ENCODE results near the gene PDP2. TPM values are rescaled to one million over a fixed set of nuclear protein-coding genes. Genes with fewer than 3 reads are reported as not detected.
"Not testable (repeated sequence)": the region's sequence is repeated elsewhere in the genome, so short reads cannot be mapped to it uniquely, and the experiment has no call there.

PDP2 gene
- total RNA-seq, 4 donors from 2014 or later = 4.9 to 36.2 (median 11.5) TPM

DNA sequence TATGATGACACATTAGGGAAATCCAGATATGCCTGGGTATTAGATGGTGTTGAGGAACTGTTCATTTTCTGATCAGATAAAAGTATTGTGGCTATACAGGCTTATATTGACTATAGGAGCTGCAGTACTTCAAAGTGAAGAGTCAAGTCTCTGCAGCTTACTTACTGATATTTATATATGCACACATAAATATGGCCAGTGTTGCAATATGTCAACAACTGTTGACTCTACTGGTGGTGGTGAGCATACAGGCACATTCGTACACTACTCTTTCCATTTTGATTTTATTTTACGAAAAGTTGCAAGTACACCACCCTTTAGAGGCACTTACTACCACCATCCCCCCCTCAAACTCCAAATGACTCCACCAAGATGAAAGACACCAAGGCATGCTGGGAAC is 51.4 kb downstream of the PDP2 start:
- DNase-seq = no peak
- intact Hi-C loops (cut with DNase I; ENCODE audit: low total_unique reads) (no loop called here), in situ Hi-C loops (cut with MboI; ENCODE audit: low pct_ligation_motif_present in 1 of 4, low pct_unique_long_range_greater_than_20kb in 1 of 4, low sequenced_read_pairs in 3 of 4) (no loop called here)
- Histone ChIP-seq H3K27me3 (no peaks in the 10 kb centered on the region), H3K9me3 (no peaks in the 10 kb centered on the region), H3K4me3 (no peak overlapping the region), H3K4me1 (peaks cover 17 to 34% (median 32%) of the 10 kb centered on the region in 4 donors), H3K27ac (no peak overlapping the region), H3K36me3 (no peaks in the 10 kb centered on the region)
- TF ChIP-seq, protein P1, sequence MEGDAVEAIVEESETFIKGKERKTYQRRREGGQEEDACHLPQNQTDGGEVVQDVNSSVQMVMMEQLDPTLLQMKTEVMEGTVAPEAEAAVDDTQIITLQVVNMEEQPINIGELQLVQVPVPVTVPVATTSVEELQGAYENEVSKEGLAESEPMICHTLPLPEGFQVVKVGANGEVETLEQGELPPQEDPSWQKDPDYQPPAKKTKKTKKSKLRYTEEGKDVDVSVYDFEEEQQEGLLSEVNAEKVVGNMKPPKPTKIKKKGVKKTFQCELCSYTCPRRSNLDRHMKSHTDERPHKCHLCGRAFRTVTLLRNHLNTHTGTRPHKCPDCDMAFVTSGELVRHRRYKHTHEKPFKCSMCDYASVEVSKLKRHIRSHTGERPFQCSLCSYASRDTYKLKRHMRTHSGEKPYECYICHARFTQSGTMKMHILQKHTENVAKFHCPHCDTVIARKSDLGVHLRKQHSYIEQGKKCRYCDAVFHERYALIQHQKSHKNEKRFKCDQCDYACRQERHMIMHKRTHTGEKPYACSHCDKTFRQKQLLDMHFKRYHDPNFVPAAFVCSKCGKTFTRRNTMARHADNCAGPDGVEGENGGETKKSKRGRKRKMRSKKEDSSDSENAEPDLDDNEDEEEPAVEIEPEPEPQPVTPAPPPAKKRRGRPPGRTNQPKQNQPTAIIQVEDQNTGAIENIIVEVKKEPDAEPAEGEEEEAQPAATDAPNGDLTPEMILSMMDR (IDR thresholded peaks at IDR 0.05) = no peak
- TF ChIP-seq POLR2AphosphoS5 (IDR thresholded peaks at IDR 0.05) = no peak
- TF ChIP-seq POLR2A (IDR thresholded peaks at IDR 0.05) = no peak
- no peak for TF ChIP-seq EP300 (IDR thresholded peaks at IDR 0.05; ENCODE audit: low read depth)
- 85 to 94% methylated on average over 2 of the region's 2 CpGs for WGBS, 2 donors (ENCODE audit: low coverage in 1 of 2)

DNA sequence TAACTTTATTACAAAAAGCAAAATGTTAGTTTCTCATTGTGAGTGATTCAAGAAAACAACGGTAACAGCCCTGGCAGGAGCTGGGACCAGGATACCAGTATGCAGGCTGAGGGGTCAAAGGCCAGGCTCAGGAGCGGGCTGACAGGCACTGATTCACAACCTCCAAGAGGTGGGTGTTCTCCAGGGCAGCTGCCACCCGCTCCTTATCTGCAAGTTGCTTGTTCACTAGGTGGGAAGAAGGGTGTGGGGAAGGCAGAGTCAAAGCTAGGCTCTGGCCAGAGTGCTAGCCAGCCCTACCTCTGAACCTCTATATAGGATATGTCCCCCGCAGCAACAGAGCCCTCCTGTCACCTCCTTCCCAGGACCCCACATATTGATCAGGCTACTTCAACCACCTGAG is 51.8 kb downstream of the PDP2 start:
- Histone ChIP-seq H3K4me1 (peaks cover 17 to 37% (median 34%) of the 10 kb centered on the region in 4 donors), H3K27ac (no peak overlapping the region), H3K27me3 (no peaks in the 10 kb centered on the region), H3K36me3 (no peaks in the 10 kb centered on the region), H3K4me3 (no peak overlapping the region), H3K9me3 (no peaks in the 10 kb centered on the region)
- DNase-seq = no peak
- in situ Hi-C loops (cut with MboI; ENCODE audit: low pct_ligation_motif_present in 1 of 4, low pct_unique_long_range_greater_than_20kb in 1 of 4, low sequenced_read_pairs in 3 of 4) (no loop called here), intact Hi-C loops (cut with DNase I; ENCODE audit: low total_unique reads) (no loop called here)
- TF ChIP-seq EP300 (IDR thresholded peaks at IDR 0.05; ENCODE audit: low read depth) = no peak
- TF ChIP-seq, protein P1 (IDR thresholded peaks at IDR 0.05) = no peak
- TF ChIP-seq POLR2AphosphoS5 (IDR thresholded peaks at IDR 0.05) = no peak
- no peak for TF ChIP-seq POLR2A (IDR thresholded peaks at IDR 0.05)
- WGBS, 2 donors (ENCODE audit: low coverage in 1 of 2) = 83% methylated on average over 4 of the region's 4 CpGs; no CpG with 5 or more reads in 1 of the 2 donors

DNA sequence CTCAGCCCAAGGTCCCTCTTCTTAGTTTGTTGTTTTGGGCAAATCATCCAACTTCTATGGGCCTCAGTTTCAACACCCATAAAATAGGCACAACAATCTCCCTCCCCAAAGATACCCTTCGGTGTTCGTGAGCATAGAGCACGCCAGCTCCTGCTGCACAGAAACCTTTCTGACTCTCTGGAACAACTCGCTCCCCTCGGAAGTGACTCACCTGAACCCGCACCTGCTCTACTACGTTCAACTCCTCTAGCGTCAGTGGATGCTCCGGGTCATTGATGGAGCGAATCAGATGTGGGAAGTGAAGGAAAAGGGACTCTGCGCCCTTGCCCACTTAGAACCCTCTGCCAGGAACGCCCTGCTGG is 53.4 kb downstream of the PDP2 start:
- Histone ChIP-seq H3K27ac (peak overlapping the region; percentile 93 to 97 (median 96)), H3K4me3 (peak overlapping the region; percentile 84 to 99 (median 91)), H3K4me1 (peaks cover 17 to 52% (median 43%) of the 10 kb centered on the region in 4 donors), H3K27me3 (no peaks in the 10 kb centered on the region), H3K9me3 (no peaks in the 10 kb centered on the region), H3K36me3 (no peaks in the 10 kb centered on the region)
- WGBS, 2 donors (ENCODE audit: low coverage in 1 of 2) = 0% methylated on average over 3 to 12 of the region's 12 CpGs
- intact Hi-C loops (cut with DNase I; ENCODE audit: low total_unique reads) = no loop called here
- in situ Hi-C loops (cut with MboI; ENCODE audit: low pct_ligation_motif_present in 1 of 4, low pct_unique_long_range_greater_than_20kb in 1 of 4, low sequenced_read_pairs in 3 of 4) = no loop called here
- TF ChIP-seq EP300 (IDR thresholded peaks at IDR 0.05; ENCODE audit: low read depth) (no peak), POLR2AphosphoS5 (IDR thresholded peaks at IDR 0.05) (no peak), POLR2A (IDR thresholded peaks at IDR 0.05) (no peak)
- TF ChIP-seq, protein P1 (IDR thresholded peaks at IDR 0.05) = no peak
- no peak for DNase-seq

DNA sequence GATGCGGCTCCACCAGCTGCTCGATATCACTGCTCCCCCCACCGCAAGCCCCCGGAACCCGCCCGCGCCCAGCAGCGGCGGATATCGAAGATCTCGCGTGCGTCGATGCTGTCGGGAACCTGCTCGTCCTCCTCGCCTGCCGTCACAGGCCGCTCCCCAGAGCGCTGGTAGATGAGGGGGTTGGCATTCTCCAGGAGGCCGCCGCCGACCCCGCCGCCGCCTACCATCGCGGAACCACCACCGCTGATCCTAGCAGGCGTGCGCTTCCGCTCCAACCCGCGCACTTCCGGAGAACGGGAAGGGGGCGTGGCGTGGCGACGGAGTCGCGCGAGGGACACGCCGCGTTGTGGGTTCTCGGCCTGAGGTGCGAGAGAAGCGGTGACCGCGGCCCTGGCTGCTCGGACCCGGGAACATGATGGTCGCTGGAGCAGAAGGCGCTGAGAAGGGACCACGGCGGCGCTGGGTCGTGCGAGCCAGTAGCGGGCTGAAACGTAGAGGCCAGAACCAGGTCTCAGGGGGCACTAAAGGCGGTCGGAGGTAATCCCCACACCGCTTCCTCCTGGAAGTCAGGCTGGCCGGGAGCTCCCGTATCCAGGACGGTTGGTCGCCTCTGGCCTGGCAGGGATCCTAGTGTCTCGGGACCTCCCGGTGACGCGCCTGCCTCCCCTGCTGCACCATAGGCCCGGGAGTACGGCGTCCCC is 54.0 kb downstream of the PDP2 start, which contains the start of gene CIAO2B:
Gene CIAO2B, minus strand, starts transcription at position 265 of the 701 bp plus-strand sequence. Its CDS starts 38 bp downstream, at position 227.
- Histone ChIP-seq H3K4me1 (peaks cover 17 to 52% (median 43%) of the 10 kb centered on the region in 4 donors), H3K4me3 (peak within 1 kb of the TSS; percentile 84 to 99 (median 91)), H3K9me3 (no peaks in the 10 kb centered on the region), H3K27me3 (no peaks in the 10 kb centered on the region), H3K36me3 (no peaks in the 10 kb centered on the region), H3K27ac (peak within 1 kb of the TSS; percentile 93 to 97 (median 96))
- intact Hi-C loops (cut with DNase I; ENCODE audit: low total_unique reads) (no loop called here), in situ Hi-C loops (cut with MboI; ENCODE audit: low pct_ligation_motif_present in 1 of 4, low pct_unique_long_range_greater_than_20kb in 1 of 4, low sequenced_read_pairs in 3 of 4) (no loop called here)
- DNase-seq = peak; percentile 93
- TF ChIP-seq POLR2A (IDR thresholded peaks at IDR 0.05) (peak; percentile 95), POLR2AphosphoS5 (IDR thresholded peaks at IDR 0.05) (peak; percentile 98 to 99 (median 99)), EP300 (IDR thresholded peaks at IDR 0.05; ENCODE audit: low read depth) (no peak)
- TF ChIP-seq, protein P1 (IDR thresholded peaks at IDR 0.05) = no peak
- 0% methylated on average over 63 of the region's 76 CpGs; no CpG with 5 or more reads in 1 of the 2 donors for WGBS, 2 donors (ENCODE audit: low coverage in 1 of 2)

DNA sequence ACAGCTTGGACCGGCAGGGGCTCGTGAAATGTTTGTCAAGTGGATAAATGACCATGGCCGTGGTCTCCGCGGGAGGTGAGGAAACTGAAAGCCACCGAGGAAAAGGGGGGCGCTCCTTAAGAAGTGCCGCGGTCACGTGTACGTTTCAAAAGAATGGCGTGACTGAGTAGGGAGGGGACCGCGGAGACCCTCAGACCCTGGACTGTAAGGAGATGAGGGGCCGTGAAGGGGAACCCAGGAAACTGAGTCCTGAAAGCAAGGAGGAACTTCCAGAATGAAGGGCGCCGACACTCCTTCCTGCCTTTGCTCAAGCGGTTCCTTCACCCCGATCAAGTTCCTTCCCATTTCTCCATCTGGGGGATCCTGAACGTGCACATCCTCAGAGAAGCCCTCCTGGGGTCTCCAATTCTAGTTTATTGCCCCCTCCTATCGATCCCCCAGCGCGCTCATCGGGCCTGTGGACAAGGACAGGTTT is 54.6 kb downstream of the PDP2 start:
- H3K4me3 ChIP-seq = peak overlapping the region; percentile 84 to 99 (median 91)
- intact Hi-C loops (cut with DNase I; ENCODE audit: low total_unique reads) = not testable (repeated sequence)

More for the DNA sequence above, 54.6 kb downstream of the PDP2 start:
- H3K27me3 ChIP-seq; in situ Hi-C loops (cut with MboI; ENCODE audit: low pct_ligation_motif_present in 1 of 4, low pct_unique_long_range_greater_than_20kb in 1 of 4, low sequenced_read_pairs in 3 of 4); H3K36me3 ChIP-seq; H3K9me3 ChIP-seq; DNase-seq: not testable (repeated sequence)
- WGBS, 2 donors (ENCODE audit: low coverage in 1 of 2) = 0 to 2% methylated on average over 2 to 23 of the region's 24 CpGs
- Histone ChIP-seq H3K4me1 (peaks cover 17 to 52% (median 43%) of the 10 kb centered on the region in 4 donors), H3K27ac (peak overlapping the region; percentile 93 to 97 (median 96))

Measured in transverse colon (tissue), 4 donors.